PC-3 (cell line): ENCODE measurements around the gene CHRNG.

ENCODE experiments used
- CTCF ChIP-seq: fragments of 300-600 bp; sonication (generic); conservative IDR thresholded peaks from 2 replicates; pipeline ENCODE4 v1.5.1; 2017; ENCODE audit warnings: antibody characterized with exemption, low read depth, mild to moderate bottlenecking, low read length
- EZH2 ChIP-seq: fragments of 300-600 bp; sonication (generic); IDR thresholded peaks from one replicate; pipeline ENCODE4 v1.6.1; 2017; ENCODE audit warnings: antibody characterized with exemption, mild to moderate bottlenecking, low read length; ENCODE audit not compliant: unreplicated experiment
- EZH2phosphoT487 ChIP-seq: fragments of 300-600 bp; sonication (generic); IDR thresholded peaks from 2 replicates; pipeline ENCODE4 v1.6.1; 2018; ENCODE audit warnings: mild to moderate bottlenecking, antibody characterized with exemption, low read length, borderline replicate concordance

GRCh38 chr2:232541961-232542714, 2.6 kb downstream of the CHRNG start:
- TF ChIP-seq CTCF (no peak), EZH2 (no peak), EZH2phosphoT487 (no peak)
